HepG2 (cell line): ENCODE results near the gene COQ6.

Experiments used
- CTCF ChIP-seq: sonication (generic); formaldehyde crosslinking; IDR thresholded peaks from 2 replicates; pipeline ENCODE4 v1.5.0; 2020; ENCODE audit warnings: mild to moderate bottlenecking, missing genetic modification reagents, moderate library complexity
- PAF1 ChIP-seq: IDR thresholded peaks from 2 replicates; pipeline ENCODE4 v1.6.1; 2016; ENCODE audit warnings: missing genetic modification reagents, missing compliant biosample characterization
- SNAI1 ChIP-seq: sonication (generic); formaldehyde crosslinking; IDR thresholded peaks from 2 replicates; pipeline ENCODE4 v1.5.0; 2020; ENCODE audit warnings: mild to moderate bottlenecking, missing genetic modification reagents, borderline replicate concordance
- ZNF234 ChIP-seq: sonication (generic); formaldehyde crosslinking; conservative IDR thresholded peaks from 2 replicates; pipeline ENCODE4 v1.5.1; 2020; ENCODE audit warnings: mild to moderate bottlenecking, missing genetic modification reagents
- TF ChIP-seq, protein P1 (sequence below): IDR thresholded peaks from 2 replicates; pipeline ENCODE4 v1.6.1; 2016

GRCh38 chr14:73943083-73943482 is 7.0 kb upstream of the COQ6 start:
- no peak for TF ChIP-seq CTCF
- TF ChIP-seq ZNF234 (CRISPR knock-in tag) = no peak
- TF ChIP-seq SNAI1 (CRISPR knock-in tag) = no peak
- TF ChIP-seq, protein P1, sequence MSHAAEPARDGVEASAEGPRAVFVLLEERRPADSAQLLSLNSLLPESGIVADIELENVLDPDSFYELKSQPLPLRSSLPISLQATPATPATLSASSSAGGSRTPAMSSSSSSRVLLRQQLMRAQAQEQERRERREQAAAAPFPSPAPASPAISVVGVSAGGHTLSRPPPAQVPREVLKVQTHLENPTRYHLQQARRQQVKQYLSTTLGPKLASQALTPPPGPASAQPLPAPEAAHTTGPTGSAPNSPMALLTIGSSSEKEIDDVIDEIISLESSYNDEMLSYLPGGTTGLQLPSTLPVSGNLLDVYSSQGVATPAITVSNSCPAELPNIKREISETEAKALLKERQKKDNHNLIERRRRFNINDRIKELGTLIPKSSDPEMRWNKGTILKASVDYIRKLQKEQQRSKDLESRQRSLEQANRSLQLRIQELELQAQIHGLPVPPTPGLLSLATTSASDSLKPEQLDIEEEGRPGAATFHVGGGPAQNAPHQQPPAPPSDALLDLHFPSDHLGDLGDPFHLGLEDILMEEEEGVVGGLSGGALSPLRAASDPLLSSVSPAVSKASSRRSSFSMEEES (CRISPR knock-in tag) = no peak
- TF ChIP-seq PAF1 (CRISPR knock-in tag) = no peak
